GM19324 (cell line): ENCODE measurements around the gene SHISA8.

ENCODE experiments used
- ATAC-seq: cut with Tn5 transposase; IDR thresholded peaks from one replicate; pipeline ENCODE4 v1.9.1; 2021; ENCODE audit warnings: mild to moderate bottlenecking, moderate library complexity; ENCODE audit not compliant: unreplicated experiment, low FRiP score

SHISA8 gene

GRCh38 chr22:41915786-41916493 lies 1.1 kb upstream of the SHISA8 start:
- no peak for ATAC-seq

- ATAC-seq: no peak
Measured at GRCh38 chr22:41914611-41915034, 251 bp downstream of the SHISA8 start.

- ATAC-seq: no peak
Measured at GRCh38 chr22:41913842-41914534, 886 bp downstream of the SHISA8 start.

GRCh38 chr22:41913040-41913719 lies 1.7 kb downstream of the SHISA8 start:
- no peak for ATAC-seq

- no peak for ATAC-seq
Measured at GRCh38 chr22:41912338-41913039, 2.4 kb downstream of the SHISA8 start.

- ATAC-seq: no peak
Measured at GRCh38 chr22:41911001-41911611, 3.8 kb downstream of the SHISA8 start.

GRCh38 chr22:41910050-41911000 lies 4.5 kb downstream of the SHISA8 start:
- ATAC-seq: no peak

- ATAC-seq: no peak
Measured at GRCh38 chr22:41909310-41910049, 5.4 kb downstream of the SHISA8 start.

GRCh38 chr22:41908411-41909309 lies 6.2 kb downstream of the SHISA8 start:
- ATAC-seq: no peak

GRCh38 chr22:41907436-41908401 lies 7.2 kb downstream of the SHISA8 start:
- ATAC-seq: no peak

- ATAC-seq: no peak
Measured at GRCh38 chr22:41906822-41907221, 8.1 kb downstream of the SHISA8 start.

GRCh38 chr22:41905411-41906202 lies 9.3 kb downstream of the SHISA8 start:
- ATAC-seq: no peak

- no peak for ATAC-seq
Measured at GRCh38 chr22:41904450-41905410, 10.1 kb downstream of the SHISA8 start.

GRCh38 chr22:41902932-41903421 lies 11.9 kb downstream of the SHISA8 start:
- ATAC-seq: no peak
